Activated CD8-positive, alpha-beta memory T cell treated with anti-CD3 and anti-CD28 coated beads, Interleukin-2, amount 50 U/mL, for 4 hours (primary cell): ENCODE results near the gene HEXD.

Experiments used
- DNase-seq: peaks from one replicate; pipeline ENCODE4 v3.0.0-alpha.2; 2020

Gene HEXD

DNA sequence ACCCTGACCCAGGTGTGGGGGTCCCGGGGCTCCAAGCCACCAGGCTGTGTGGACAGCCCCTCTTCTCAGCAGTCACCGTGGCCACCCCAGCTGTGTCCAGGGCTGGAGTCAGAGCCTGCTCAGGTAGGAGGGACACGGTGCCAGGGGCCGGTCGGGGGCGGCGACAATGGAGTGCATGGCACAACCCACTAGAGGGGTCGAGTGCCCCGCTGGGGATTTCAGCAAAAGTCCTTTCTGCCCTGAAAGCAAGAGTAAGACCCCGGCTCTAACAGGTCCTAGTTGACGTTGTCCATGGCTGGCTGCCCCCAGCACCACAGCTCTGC is 35.3 kb upstream of the HEXD start:
- DNase-seq = no peak

- no peak for DNase-seq
Measured at GRCh38 chr17:82383411-82383810, 34.7 kb upstream of the HEXD start.

DNA sequence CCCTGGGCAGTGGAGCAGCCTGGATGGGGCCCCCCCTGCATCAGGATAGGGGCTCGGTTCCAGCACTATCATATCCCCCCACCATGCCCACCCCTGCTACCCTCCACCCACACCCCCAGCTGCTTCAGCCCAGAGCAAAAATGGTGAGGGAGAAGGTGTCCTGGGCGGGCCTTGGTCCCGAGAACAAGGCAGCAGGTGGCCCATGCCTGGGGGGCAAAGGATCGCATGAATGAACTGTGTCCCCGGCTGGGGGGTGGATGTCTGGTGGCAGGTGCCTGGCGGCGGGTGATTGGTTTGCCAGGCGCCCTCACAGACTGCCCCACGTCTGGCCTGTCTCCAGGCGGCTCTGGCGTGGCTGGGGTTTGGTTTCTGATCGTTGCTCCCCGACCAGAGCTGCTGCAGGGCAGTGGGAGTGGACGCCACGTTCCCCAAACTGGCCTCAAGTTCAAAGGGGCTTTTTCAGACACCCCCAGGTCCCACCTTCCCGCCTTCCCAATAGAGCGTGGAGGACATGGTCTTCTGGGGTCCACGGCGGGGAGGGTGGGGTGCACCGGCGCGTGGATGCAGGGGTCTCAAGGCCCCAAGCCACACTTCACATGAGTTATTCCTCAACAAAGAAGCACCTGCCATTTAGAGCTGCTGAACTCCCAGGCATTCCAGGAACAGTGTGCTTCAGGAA is 34.0 kb upstream of the HEXD start:
- no peak for DNase-seq

DNA sequence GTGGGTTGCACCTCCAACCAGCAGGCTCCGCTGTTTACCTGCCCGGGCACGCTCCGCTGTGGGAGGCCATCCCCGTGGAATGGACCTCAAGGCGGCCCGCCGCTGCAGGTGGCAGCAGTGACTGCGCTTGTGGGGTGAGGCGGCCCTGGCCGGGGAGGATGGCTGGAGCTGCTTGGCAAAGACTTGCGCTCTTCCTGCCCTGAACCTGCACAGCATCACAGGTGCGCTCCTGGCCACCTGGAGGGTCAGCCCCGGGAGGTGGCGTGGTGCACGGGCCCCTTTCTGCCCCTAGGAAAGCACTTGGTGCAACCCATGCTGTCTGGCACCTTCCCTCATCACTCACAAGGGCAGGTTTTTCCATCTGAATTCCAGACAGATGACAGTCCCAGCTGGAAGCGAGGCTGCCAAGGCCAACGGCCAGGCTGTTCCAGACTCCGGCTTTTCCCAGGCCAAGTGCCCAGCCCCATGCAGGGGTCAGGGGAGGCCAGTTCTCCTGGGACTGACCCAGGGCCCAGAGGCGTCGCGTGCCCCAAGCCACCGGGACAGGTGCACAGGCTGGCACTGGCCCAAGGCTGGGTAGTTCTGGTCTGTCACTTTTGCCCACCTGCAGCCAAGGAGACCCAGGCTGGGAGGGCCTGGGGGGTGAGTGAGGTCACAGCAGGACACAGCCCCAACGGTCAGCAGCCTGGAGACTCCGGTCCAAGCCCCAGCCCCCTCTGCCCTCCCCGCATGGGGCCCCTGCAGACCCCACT is 33.2 kb upstream of the HEXD start:
- no peak for DNase-seq

- DNase-seq = no peak
Measured at GRCh38 chr17:82385559-82386254, 32.4 kb upstream of the HEXD start.

DNA sequence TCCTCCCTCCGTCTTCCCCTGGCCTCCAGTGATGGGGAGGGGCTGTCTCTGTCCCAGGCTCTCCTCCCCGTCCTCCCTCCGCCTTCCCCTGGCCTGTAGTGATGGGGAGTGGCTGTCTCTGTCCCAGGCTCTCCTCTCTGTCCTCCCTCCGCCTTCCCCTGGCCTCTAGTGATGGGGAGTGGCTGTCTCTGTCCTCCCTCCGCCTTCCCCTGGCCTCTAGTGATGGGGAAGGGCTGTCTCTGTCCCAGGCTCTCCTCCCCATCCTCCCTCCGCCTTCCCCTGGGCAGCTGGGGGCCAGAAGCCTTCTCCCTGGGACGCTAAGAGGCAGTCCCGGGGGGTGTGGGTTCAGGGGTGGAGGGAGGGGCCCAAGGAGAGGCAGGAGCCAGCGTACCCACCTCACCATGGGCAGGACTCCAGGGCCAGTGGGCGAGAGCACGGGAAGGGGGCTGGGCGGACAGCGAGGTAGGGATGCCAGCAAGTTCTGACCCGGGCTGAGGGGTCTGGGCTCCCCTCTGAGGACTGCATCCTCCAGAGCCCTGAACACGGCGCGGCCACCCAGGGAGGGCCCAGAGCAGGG is 31.8 kb upstream of the HEXD start:
- no peak for DNase-seq

DNA sequence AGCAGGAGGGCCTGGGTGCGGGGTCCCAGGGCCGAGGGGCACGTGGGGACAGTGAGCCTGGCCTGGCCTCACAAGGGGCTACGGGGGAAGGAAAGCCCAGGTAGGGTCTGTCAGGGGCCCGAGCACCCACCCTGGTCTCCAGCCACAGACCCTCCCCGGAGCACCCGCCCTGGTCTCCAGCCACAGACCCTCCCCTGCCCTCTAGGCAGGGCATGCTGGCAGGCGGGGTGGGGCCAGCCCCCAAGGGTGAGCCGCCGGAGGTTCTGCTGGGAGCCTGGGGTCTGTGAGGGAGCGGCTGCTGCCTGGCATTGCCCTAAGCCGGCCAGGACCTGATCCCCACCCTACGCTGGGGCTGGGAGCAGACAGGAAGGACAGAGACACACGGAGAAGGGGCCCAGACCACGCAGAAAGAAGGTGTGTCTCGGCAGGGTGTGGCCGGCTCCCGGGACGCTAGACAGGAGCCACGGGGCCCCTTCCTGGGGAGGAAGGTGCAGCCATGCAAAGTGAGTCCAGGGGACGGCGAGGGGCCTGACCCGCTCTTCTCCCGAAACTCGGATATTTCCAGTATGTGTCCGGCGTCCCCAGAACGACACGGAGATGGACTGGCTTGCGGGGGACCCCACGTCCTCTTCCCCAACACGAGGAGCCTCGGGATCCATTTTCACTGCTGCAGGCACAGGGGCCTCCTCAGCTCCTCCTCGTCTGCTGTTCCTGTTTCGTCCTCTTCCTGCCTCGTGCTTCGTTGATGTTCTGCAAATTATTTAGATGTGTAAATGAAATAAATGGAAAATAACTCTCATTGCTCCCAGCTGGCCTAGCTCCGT is 31.1 kb upstream of the HEXD start:
- DNase-seq = no peak

DNA sequence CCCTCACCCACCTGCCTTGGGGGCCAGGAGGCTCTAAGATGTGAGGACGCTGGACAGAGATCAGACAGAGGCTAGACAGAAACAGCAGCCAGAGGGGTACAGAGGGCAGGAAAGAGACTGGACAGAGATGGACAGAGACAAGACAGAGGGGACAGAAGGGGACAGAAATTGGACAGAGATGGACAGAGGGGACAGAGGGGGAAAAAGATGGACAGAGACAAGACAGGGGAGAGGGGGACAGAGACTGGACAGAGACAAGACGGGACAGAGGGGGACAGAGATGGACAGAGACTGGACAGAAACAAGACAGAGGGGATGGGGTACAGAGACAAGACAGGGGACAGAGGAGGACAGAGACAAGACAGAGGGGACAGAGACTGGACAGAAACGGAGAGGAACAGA is 30.4 kb upstream of the HEXD start:
- DNase-seq = no peak

- no peak for DNase-seq
Measured at GRCh38 chr17:82388223-82388921, 29.8 kb upstream of the HEXD start.

DNA sequence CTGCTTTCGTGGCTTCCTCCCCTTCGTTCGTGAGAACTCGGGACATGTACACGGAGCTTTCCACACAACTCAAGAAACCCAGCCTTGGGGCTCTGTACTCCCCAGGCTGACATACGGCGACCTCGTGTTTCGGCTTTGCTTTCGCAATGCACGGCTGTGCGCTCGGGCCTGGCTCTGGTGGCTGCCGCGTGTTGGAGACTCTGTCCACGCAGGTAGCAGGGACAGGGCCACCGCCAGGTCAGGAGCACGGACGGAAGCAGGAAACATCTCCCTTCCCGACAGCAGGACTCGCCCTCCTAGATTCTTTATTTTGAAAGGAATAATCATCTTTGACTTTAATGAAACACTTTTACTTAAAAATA is 29.2 kb upstream of the HEXD start:
- DNase-seq = no peak

DNA sequence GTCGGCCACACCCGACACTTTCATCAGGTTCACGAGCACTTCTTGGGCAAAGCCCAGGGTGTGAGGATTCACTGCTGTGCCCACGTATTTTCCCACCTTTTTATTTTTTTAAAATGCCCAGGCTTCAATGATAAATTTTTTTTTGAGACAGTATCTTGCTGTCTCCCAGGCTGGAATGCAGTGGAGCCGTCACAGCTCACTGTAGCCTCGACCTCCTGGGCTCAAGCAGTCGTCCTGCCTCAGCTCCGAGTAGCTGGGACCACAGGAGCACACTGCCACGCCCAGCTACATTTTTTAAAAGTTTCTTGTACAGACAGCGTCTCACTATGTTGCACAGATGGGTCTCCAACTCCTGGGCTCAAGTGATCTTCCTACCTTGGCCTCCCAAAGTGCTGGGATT is 28.8 kb upstream of the HEXD start:
- no peak for DNase-seq

DNA sequence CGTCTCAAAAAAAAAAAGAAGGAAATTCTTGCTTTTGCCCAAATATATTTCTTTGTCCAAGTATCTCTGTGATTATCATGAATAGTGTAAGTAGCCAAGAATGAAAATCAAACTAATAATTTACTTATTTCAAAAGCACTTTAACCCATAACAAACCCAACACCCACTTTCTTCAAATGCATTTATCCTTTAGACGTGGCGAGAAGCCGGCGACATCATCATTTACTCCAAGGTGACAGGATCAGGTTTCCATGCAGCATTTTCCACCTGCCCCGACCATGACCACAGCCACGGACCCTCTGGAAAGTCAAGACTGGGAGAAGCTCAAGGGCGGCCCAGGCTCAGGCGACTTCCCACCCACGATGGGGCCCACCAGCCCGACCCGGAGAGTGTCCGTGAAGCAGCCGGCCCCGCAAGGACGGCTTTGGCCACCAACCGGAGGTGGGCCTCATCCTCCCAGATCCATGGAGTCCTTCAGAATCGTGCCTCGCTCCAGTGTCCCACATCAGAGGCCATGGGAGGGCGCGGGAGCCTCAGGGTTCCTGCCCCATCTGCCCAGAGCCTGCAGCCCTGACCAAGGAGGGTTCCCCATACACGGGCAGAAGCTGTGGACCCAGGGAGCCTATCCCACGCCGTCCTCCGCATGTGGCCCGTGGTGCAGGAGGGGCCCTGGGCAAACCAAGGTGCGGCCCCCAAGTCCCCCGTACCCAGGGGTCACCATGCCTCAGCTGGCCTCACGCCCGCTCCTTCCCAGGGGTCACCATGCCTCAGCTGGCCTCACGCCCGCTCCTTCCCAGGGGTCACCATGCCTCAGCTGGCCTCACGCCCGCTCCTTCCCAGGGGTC is 27.9 kb upstream of the HEXD start:
- DNase-seq = no peak

- DNase-seq = no peak
Measured at GRCh38 chr17:82390860-82391435, 27.2 kb upstream of the HEXD start.

GRCh38 chr17:82391496-82392066 is 26.6 kb upstream of the HEXD start:
- no peak for DNase-seq

DNA sequence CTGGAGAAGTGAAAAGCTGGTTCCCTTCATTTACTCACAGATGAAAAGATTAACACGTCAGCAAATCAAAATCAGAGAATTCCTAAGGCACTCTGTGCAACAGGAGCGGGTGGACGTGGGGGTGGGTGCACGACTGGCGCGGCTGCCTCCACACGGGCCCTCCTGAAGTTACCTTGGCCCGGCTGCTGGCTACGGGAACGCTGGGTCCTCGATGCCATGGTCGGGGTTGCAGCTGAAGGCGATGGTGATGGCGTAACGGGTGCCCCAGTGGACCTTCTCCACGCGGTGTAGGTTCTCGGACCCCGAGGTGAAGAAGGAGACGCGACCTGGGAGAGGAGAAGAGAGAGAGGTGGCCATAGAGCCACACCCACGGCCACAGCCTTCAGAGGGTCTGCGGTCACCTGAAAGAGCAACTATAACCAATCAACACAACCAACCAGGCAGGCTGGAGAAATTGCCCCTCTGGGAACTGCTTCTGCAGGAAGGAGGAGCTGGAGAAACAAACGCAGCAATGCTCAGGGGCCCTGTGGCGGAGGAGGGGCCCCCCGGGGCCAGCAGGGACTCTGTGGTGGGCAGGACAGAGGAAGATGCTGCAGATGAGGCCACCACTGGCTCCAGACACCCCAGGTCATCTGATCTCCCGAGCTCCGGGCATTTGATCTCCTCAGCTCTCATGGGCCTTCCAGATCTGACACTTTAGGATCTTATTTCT is 25.8 kb upstream of the HEXD start:
- no peak for DNase-seq

DNA sequence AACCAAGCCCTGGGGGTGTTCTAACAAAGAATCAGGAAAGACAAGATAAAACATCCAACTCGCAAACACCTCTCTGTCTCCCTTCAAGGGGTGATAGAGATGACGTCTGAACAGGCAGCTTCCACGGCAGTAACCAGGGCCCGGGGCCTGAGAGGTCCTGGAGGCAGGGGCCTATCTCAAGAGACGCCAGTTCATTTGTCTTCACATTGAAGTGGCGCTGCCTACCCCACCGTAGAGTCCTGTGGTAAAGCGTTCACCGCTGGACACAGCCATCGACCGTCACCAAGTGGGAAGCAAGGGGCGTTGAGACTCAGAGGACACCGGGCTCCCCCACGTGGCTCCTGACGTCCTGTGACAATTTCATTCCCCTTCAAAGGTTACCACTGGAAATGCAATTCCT is 25.2 kb upstream of the HEXD start:
- DNase-seq = no peak

DNA sequence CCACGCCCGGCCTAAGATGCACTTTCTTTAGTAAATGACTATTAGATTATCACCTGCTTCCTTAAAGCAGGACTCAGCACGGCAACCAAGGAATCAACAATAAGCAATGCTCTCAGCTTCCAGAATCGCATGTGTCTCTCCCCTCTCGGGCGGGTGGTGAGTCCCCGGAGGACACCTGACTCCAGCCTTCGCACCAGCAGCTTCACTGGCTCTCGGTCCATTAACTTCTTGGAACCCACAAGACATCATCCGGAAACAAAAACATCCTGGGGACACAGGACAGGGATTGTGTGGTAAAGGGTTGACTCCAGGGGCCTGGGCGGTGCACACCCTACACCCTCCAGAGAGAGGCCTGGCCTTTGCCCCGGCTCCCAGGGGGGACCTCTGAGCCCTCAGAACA is 23.9 kb upstream of the HEXD start:
- DNase-seq = no peak

GRCh38 chr17:82396601-82397435 is 21.3 kb upstream of the HEXD start:
- no peak for DNase-seq
